PC-3 (cell line): ENCODE measurements around the gene CRB1. TPM values are rescaled to one million over a fixed set of nuclear protein-coding genes. Genes with fewer than 3 reads are reported as not detected.

Source experiments
- ATAC-seq: fragments of 200-7000 bp; cut with Tn5 transposase; 2 replicates; pipeline ENCODE4 v1.9.1; 2020; ENCODE audit warnings: mild to moderate bottlenecking, moderate library complexity
- BruUV-seq: library from RNA; stranded (reverse); fragments of 400-500 nt; replicated peaks from 2 replicates; lab custom pipeline; 2021; lab: Mats Ljungman, UMichigan
- CTCF ChIA-PET: fragments of 300-600 bp; sonication (Branson Sonifier 250); formaldehyde crosslinking; loops from one replicate; lab custom pipeline; 2022; ENCODE audit warnings: antibody characterized with exemption; lab: Charles Lee
- POLR2A ChIA-PET: fragments of 300-600 bp; sonication (Branson Sonifier 250); formaldehyde crosslinking; loops from one replicate; lab custom pipeline; 2022; ENCODE audit warnings: antibody characterized with exemption; ENCODE audit not compliant: unreplicated experiment; lab: Charles Lee
- DNase-seq: peaks from one replicate; pipeline ENCODE4 v3.0.0-alpha.2; 2015
- H2AFZ ChIP-seq: fragments of 300-600 bp; sonication (generic); 2 replicates; pipeline ENCODE4 v1.6.0; 2016; ENCODE audit warnings: antibody characterized with exemption, low read length
- H3F3A ChIP-seq: fragments of 300-600 bp; sonication (generic); one replicate; pipeline ENCODE4 v1.6.0; 2017; ENCODE audit warnings: antibody characterized with exemption, low read length, control low read depth, mild to moderate bottlenecking; ENCODE audit not compliant: unreplicated experiment
- H3K27ac ChIP-seq: fragments of 300-600 bp; sonication (generic); 2 replicates; pipeline ENCODE4 v1.5.1; 2016; ENCODE audit warnings: mild to moderate bottlenecking, low read length
- H3K27me3 ChIP-seq: fragments of 300-600 bp; sonication (generic); 2 replicates; pipeline ENCODE4 v1.6.1; 2016; ENCODE audit warnings: low read length, mixed read lengths
- H3K36me3 ChIP-seq: fragments of 300-600 bp; sonication (generic); 2 replicates; pipeline ENCODE4 v1.6.1; 2016; ENCODE audit warnings: low read depth, mixed run types, low read length, mixed read lengths
- H3K4me1 ChIP-seq: fragments of 300-600 bp; sonication (generic); 2 replicates; pipeline ENCODE4 v1.5.1; 2016; ENCODE audit warnings: low read length; ENCODE audit not compliant: insufficient read depth
- H3K4me2 ChIP-seq: fragments of 300-600 bp; sonication (generic); 2 replicates; pipeline ENCODE4 v1.6.0; 2016; ENCODE audit warnings: low read length
- H3K4me3 ChIP-seq: fragments of 300-600 bp; sonication (generic); 2 replicates; pipeline ENCODE4 v1.5.1; 2016; ENCODE audit warnings: mild to moderate bottlenecking, low read length, mixed read lengths
- H3K79me2 ChIP-seq: fragments of 300-600 bp; sonication (generic); 2 replicates; pipeline ENCODE4 v1.6.1; 2017; ENCODE audit warnings: low read length, mixed read lengths
- H3K9ac ChIP-seq: fragments of 300-600 bp; sonication (generic); 2 replicates; pipeline ENCODE4 v1.6.0; 2016; ENCODE audit warnings: mild to moderate bottlenecking, low read length
- H3K9me2 ChIP-seq: fragments of 300-600 bp; sonication (generic); replicated peaks from 2 replicates; pipeline ENCODE4 v1.6.1; 2016; ENCODE audit warnings: mixed run types, low read length, mixed read lengths
- H3K9me3 ChIP-seq: fragments of 300-600 bp; sonication (generic); 2 replicates; pipeline ENCODE4 v1.6.1; 2016; ENCODE audit warnings: low read length, mixed read lengths
- H4K20me1 ChIP-seq: fragments of 300-600 bp; sonication (generic); 2 replicates; pipeline ENCODE4 v1.6.1; 2016; ENCODE audit warnings: low read length, mixed read lengths
- CTCF ChIP-seq: fragments of 300-600 bp; sonication (generic); conservative IDR thresholded peaks from 2 replicates; pipeline ENCODE4 v1.5.1; 2017; ENCODE audit warnings: antibody characterized with exemption, low read depth, mild to moderate bottlenecking, low read length
- EZH2 ChIP-seq: fragments of 300-600 bp; sonication (generic); IDR thresholded peaks from one replicate; pipeline ENCODE4 v1.6.1; 2017; ENCODE audit warnings: antibody characterized with exemption, mild to moderate bottlenecking, low read length; ENCODE audit not compliant: unreplicated experiment
- EZH2phosphoT487 ChIP-seq: fragments of 300-600 bp; sonication (generic); IDR thresholded peaks from 2 replicates; pipeline ENCODE4 v1.6.1; 2018; ENCODE audit warnings: mild to moderate bottlenecking, antibody characterized with exemption, low read length, borderline replicate concordance
- intact Hi-C: fragments of 100-400 bp; cut with micrococcal nuclease; formaldehyde crosslinking; loops from 2 replicates; pipeline ENCODE4 v1.9.0; 2023
- total RNA-seq: library from RNA; depleted of rRNA; stranded (reverse); fragments of >200 nt; gene quantifications from 2 replicates; pipeline ENCODE4 v1.2.3, GENCODE V29; 2014

The CRB1 gene
- total RNA-seq, 1 experiment from 2014 or later: 0.07 TPM

- Histone ChIP-seq H3K36me3 (no peaks in the 10 kb centered on the region), H3K27me3 (no peaks in the 10 kb centered on the region), H3K9me3 (no peaks in the 10 kb centered on the region), H3K9me2 (no peaks in the 10 kb centered on the region), H3K9ac (no peak overlapping the region), H3K4me1 (no peaks in the 10 kb centered on the region), H3K27ac (no peak overlapping the region), H3F3A (no peaks in the 10 kb centered on the region), H4K20me1 (no peaks in the 10 kb centered on the region), H3K4me3 (no peak overlapping the region), H3K4me2 (no peak overlapping the region), H2AFZ (no peak overlapping the region), H3K79me2 (no peaks in the 10 kb centered on the region)
- CTCF ChIA-PET: no interaction called here
- no TSS peak for BruUV-seq
- intact Hi-C loops: no loop called here
- TF ChIP-seq CTCF (no peak), EZH2phosphoT487 (no peak), EZH2 (no peak)
- POLR2A ChIA-PET: no interaction called here
- no peak for DNase-seq
- no peak for ATAC-seq
Observed at GRCh38 chr1:197438010-197438790, 170.1 kb downstream of the CRB1 start.

- Histone ChIP-seq H3K79me2 (no peaks in the 10 kb centered on the region), H3K4me3 (no peak overlapping the region), H3K36me3 (no peaks in the 10 kb centered on the region), H3K9me3 (no peaks in the 10 kb centered on the region), H2AFZ (no peak overlapping the region), H3K27me3 (no peaks in the 10 kb centered on the region), H3K4me1 (no peaks in the 10 kb centered on the region), H3K4me2 (no peak overlapping the region), H3K9ac (no peak overlapping the region), H4K20me1 (no peaks in the 10 kb centered on the region), H3K9me2 (no peaks in the 10 kb centered on the region), H3K27ac (no peak overlapping the region), H3F3A (no peaks in the 10 kb centered on the region)
- ChIA-PET POLR2A (no interaction called here), CTCF (no interaction called here)
- no peak for DNase-seq
- intact Hi-C loops: no loop called here
- TF ChIP-seq EZH2 (no peak), CTCF (no peak), EZH2phosphoT487 (no peak)
- no peak for ATAC-seq
- no TSS peak for BruUV-seq
Observed at GRCh38 chr1:197439708-197440280, 171.7 kb downstream of the CRB1 start.

DNA sequence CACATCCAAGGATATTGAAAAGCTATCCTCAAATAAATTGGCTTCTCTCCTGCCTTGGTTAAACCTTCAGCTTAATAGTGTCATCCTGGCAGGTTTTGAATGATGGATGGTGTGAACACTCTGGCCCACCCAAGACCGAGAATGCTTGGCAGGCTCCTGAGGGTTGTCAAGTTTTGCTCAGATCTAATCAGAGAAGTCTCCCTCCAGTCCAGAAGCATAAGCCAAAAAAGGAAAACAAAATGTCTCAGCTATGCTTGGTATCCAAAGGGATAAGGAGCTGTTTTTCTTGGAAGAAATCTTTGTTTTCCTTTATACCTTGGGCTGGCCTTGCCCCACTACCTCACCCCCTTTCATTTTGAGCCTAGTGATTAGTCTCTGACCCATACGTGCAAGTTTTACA lies 172.7 kb downstream of the CRB1 start:
- Histone ChIP-seq H3F3A (no peaks in the 10 kb centered on the region), H3K9me2 (no peaks in the 10 kb centered on the region), H3K79me2 (no peaks in the 10 kb centered on the region), H3K9ac (no peak overlapping the region), H3K27ac (no peak overlapping the region), H3K4me2 (no peak overlapping the region), H3K9me3 (no peaks in the 10 kb centered on the region), H3K36me3 (no peaks in the 10 kb centered on the region), H3K4me1 (no peaks in the 10 kb centered on the region), H2AFZ (no peak overlapping the region), H3K4me3 (no peak overlapping the region), H3K27me3 (no peaks in the 10 kb centered on the region), H4K20me1 (no peaks in the 10 kb centered on the region)
- POLR2A ChIA-PET: no interaction called here
- TF ChIP-seq EZH2phosphoT487 (no peak), CTCF (no peak), EZH2 (no peak)
- DNase-seq: no peak
- CTCF ChIA-PET: interaction anchor here (0.6 kb wide), 1 partner anchor 8 kb away, joined by 4 read pairs; no protein-coding TSS in a partner anchor
- intact Hi-C loops: no loop called here
- no TSS peak for BruUV-seq
- ATAC-seq: no peak
